ENCODE data around the gene TRIM14.

GRCh38 chr9:98022447-98022846 is 96.6 kb downstream of the TRIM14 start:
- TF ChIP-seq, protein P1, sequence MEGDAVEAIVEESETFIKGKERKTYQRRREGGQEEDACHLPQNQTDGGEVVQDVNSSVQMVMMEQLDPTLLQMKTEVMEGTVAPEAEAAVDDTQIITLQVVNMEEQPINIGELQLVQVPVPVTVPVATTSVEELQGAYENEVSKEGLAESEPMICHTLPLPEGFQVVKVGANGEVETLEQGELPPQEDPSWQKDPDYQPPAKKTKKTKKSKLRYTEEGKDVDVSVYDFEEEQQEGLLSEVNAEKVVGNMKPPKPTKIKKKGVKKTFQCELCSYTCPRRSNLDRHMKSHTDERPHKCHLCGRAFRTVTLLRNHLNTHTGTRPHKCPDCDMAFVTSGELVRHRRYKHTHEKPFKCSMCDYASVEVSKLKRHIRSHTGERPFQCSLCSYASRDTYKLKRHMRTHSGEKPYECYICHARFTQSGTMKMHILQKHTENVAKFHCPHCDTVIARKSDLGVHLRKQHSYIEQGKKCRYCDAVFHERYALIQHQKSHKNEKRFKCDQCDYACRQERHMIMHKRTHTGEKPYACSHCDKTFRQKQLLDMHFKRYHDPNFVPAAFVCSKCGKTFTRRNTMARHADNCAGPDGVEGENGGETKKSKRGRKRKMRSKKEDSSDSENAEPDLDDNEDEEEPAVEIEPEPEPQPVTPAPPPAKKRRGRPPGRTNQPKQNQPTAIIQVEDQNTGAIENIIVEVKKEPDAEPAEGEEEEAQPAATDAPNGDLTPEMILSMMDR (conservative IDR thresholded peaks at IDR 0.05; ENCODE audit: low read depth, low read length) = no peak
- no peak for TF ChIP-seq POLR2A (IDR thresholded peaks at IDR 0.05; ENCODE audit: low read depth, low read length)
- no peak for TF ChIP-seq USF2 (IDR thresholded peaks at IDR 0.05; ENCODE audit: low read depth, low read length)
- TF ChIP-seq MAFK (IDR thresholded peaks at IDR 0.05; ENCODE audit: low read depth, low read length) = no peak
- TF ChIP-seq MAZ (IDR thresholded peaks at IDR 0.05; ENCODE audit: borderline replicate concordance, low read depth, low read length) = no peak
- TF ChIP-seq MXI1 (IDR thresholded peaks at IDR 0.05; ENCODE audit: borderline replicate concordance, low read depth, low read length) = no peak
- TF ChIP-seq RCOR1 (IDR thresholded peaks at IDR 0.05; ENCODE audit: insufficient replicate concordance, low read length) = no peak
- TF ChIP-seq FOS (IDR thresholded peaks at IDR 0.05; ENCODE audit: low read depth, low read length) = no peak

Data from IMR-90 (cell line).